GM10248 (cell line): ENCODE data around the gene CPED1.
"Not testable (repeated sequence)": the region's sequence is repeated elsewhere in the genome, so short reads cannot be mapped to it uniquely, and the experiment has no call there.

ENCODE experiments used
- CTCF ChIA-PET: fragments of 300-600 bp; sonication (Branson Sonifier 250); formaldehyde crosslinking; extraction: SDS; loops from one replicate; lab custom pipeline; 2021; ENCODE audit warnings: antibody characterized with exemption; lab: Yijun Ruan, JAX
- POLR2A ChIA-PET: fragments of 350-650 bp; sonication (Branson Sonifier 250); formaldehyde crosslinking; extraction: SDS; loops from one replicate; lab custom pipeline; 2020; ENCODE audit warnings: antibody characterized with exemption; lab: Yijun Ruan, JAX
- DNase-seq: peaks from one replicate; pipeline ENCODE4 v3.0.0; 2012; ENCODE audit errors: extremely low spot score
- TF ChIP-seq, protein P1 (sequence below): IDR thresholded peaks from 2 replicates; pipeline ENCODE4 v1.5.1; 2012; ENCODE audit warnings: mild to moderate bottlenecking, low read depth; ENCODE audit errors: extremely low read depth, missing control alignments, control extremely low read depth

CPED1 gene

GRCh38 chr7:121205777-121206176 is 217.3 kb downstream of the CPED1 start:
- CTCF ChIA-PET = no interaction called here
- POLR2A ChIA-PET = no interaction called here
- TF ChIP-seq, protein P1, sequence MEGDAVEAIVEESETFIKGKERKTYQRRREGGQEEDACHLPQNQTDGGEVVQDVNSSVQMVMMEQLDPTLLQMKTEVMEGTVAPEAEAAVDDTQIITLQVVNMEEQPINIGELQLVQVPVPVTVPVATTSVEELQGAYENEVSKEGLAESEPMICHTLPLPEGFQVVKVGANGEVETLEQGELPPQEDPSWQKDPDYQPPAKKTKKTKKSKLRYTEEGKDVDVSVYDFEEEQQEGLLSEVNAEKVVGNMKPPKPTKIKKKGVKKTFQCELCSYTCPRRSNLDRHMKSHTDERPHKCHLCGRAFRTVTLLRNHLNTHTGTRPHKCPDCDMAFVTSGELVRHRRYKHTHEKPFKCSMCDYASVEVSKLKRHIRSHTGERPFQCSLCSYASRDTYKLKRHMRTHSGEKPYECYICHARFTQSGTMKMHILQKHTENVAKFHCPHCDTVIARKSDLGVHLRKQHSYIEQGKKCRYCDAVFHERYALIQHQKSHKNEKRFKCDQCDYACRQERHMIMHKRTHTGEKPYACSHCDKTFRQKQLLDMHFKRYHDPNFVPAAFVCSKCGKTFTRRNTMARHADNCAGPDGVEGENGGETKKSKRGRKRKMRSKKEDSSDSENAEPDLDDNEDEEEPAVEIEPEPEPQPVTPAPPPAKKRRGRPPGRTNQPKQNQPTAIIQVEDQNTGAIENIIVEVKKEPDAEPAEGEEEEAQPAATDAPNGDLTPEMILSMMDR = no peak
- no peak for DNase-seq

DNA sequence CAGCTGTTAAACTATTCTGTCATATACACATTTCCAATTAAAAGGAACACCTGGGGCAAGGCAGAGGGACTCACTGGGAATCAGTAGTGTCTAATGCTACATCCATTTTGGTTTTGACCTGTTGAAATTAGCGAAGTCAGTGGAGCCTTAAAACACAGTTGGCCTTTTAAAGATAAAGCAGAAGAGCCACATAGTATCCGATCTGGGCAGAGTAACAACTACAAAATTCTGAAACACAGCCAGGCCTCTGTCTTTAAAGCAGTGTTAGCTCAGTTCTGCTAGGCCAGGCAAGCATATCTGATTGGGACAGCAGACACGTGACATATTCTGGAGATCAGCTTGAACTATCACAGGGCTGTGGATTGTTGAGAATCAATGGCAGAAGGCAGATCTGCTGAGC is 222.7 kb downstream of the CPED1 start:
- CTCF ChIA-PET = no interaction called here
- POLR2A ChIA-PET = no interaction called here
- TF ChIP-seq, protein P1 = no peak
- DNase-seq = no peak

- ChIA-PET POLR2A (no interaction called here), CTCF (interaction anchor here (0.7 kb wide), 1 partner anchor 15 kb away, joined by 3 read pairs; no protein-coding TSS in a partner anchor)
- no peak for DNase-seq
- TF ChIP-seq, protein P1 = no peak
Measured at GRCh38 chr7:121212036-121212435, 223.5 kb downstream of the CPED1 start.

GRCh38 chr7:121214657-121215056 is 226.1 kb downstream of the CPED1 start:
- DNase-seq = no peak
- TF ChIP-seq, protein P1 = no peak
- ChIA-PET CTCF (no interaction called here), POLR2A (no interaction called here)

GRCh38 chr7:121219026-121219425 is 230.5 kb downstream of the CPED1 start:
- no peak for DNase-seq
- ChIA-PET POLR2A (no interaction called here), CTCF (interaction anchor here (0.8 kb wide), 1 partner anchor 54 kb away, joined by 3 read pairs; no protein-coding TSS in a partner anchor)
- TF ChIP-seq, protein P1 = no peak

DNA sequence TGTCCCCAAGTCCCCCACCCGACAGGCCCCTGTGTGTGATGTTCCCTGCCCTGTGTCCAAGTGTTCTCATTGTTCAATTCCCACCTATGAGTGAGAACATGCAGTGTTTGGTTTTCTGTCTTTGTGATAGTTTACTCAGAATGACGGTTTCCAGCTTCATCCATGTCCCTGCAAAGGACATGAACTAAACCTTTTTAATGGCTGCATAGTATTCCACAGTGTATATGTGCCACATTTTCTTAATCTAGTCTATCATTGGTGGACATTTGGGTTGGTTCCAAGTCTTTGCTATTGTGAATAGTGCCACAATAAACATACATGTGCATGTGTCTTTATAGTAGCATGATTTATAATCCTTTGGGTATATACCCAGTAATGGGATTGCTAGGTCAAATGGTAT is 232.6 kb downstream of the CPED1 start:
- CTCF ChIA-PET, DNase-seq, POLR2A ChIA-PET: not testable (repeated sequence)

GRCh38 chr7:121228779-121229178 is 240.3 kb downstream of the CPED1 start:
- ChIA-PET CTCF (no interaction called here), POLR2A (no interaction called here)
- no peak for DNase-seq
- TF ChIP-seq, protein P1 = no peak
